ENCODE results near the gene SS18. TPM values are rescaled to one million over a fixed set of nuclear protein-coding genes. Genes with fewer than 3 reads are reported as not detected.
A peak's percentile ranks its signal among the peaks of the same experiment; 100 is the strongest.

Gene SS18
- total RNA-seq, 4 donors from 2014 or later = 125 to 188 (median 151) TPM

DNA sequence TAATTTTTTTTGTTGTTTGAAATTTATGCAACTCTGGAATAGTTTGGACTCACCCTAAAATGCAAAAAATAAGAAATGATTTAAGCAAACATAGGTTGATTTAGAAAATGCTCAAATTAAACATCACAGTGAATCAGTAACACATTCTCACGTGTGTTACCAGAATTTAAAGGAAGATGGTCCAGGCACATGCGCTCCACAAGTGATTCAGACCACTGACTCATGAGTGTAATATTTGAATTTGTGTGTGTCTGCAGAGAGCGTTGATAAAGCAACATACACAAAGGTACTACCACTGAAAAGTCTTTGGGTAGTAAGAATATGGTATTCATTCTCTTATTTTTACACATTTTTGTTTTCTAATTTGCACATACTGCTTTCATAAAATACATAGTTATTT is 7.9 kb downstream of the SS18 start:
- no peaks in the 10 kb centered on the region for H3K4me1 ChIP-seq
- 92 to 98% methylated on average over 3 of the region's 3 CpGs for WGBS, 2 donors
- no peak for DNase-seq
- TF ChIP-seq, protein P1, sequence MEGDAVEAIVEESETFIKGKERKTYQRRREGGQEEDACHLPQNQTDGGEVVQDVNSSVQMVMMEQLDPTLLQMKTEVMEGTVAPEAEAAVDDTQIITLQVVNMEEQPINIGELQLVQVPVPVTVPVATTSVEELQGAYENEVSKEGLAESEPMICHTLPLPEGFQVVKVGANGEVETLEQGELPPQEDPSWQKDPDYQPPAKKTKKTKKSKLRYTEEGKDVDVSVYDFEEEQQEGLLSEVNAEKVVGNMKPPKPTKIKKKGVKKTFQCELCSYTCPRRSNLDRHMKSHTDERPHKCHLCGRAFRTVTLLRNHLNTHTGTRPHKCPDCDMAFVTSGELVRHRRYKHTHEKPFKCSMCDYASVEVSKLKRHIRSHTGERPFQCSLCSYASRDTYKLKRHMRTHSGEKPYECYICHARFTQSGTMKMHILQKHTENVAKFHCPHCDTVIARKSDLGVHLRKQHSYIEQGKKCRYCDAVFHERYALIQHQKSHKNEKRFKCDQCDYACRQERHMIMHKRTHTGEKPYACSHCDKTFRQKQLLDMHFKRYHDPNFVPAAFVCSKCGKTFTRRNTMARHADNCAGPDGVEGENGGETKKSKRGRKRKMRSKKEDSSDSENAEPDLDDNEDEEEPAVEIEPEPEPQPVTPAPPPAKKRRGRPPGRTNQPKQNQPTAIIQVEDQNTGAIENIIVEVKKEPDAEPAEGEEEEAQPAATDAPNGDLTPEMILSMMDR (IDR thresholded peaks at IDR 0.05) = no peak
- TF ChIP-seq POLR2A (IDR thresholded peaks at IDR 0.05) = no peak
- H3K36me3 ChIP-seq = peaks cover 6 to 14% of the 10 kb centered on the region in 2 donors
- no peaks in the 10 kb centered on the region for H3K9me3 ChIP-seq
- H3K27ac ChIP-seq = no peak overlapping the region
- H3K4me3 ChIP-seq (replicated peaks in 1 of 3) = no peak overlapping the region
- intact Hi-C loops (cut with DNase I) = no loop called here
- H3K27me3 ChIP-seq = no peaks in the 10 kb centered on the region

DNA sequence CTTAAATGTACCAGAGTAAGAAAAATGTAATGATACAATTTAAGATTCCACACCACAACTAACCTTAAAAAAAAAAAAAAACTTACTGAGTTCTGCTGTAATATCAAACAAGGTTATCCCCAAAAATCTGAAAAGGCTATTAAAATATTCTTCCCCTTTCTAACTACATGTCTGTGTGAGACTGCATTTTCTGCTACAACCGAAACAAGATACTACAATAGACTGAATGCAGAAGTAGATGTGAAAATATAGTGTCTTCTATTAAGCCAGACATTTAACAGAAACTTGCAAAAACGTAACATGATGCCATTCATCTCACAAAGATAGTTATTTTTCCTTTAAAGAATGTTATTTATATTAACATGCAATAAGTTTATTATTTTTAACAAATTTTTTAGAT is 16.2 kb downstream of the SS18 start:
- H3K36me3 ChIP-seq = peaks cover 18 to 22% of the 10 kb centered on the region in 2 donors
- H3K4me3 ChIP-seq (replicated peaks in 1 of 3) = no peak overlapping the region
- H3K4me1 ChIP-seq = peaks cover 10 to 12% of the 10 kb centered on the region in 2 donors
- H3K9me3 ChIP-seq = no peaks in the 10 kb centered on the region
- TF ChIP-seq, protein P1 (IDR thresholded peaks at IDR 0.05) = no peak
- TF ChIP-seq POLR2A (IDR thresholded peaks at IDR 0.05) = no peak
- intact Hi-C loops (cut with DNase I) = no loop called here
- H3K27ac ChIP-seq = peak overlapping the region in 1 of 3 donors; percentile 9
- no peaks in the 10 kb centered on the region for H3K27me3 ChIP-seq
- DNase-seq = no peak
- 93% methylated on average over 2 of the region's 2 CpGs for WGBS, 2 donors

DNA sequence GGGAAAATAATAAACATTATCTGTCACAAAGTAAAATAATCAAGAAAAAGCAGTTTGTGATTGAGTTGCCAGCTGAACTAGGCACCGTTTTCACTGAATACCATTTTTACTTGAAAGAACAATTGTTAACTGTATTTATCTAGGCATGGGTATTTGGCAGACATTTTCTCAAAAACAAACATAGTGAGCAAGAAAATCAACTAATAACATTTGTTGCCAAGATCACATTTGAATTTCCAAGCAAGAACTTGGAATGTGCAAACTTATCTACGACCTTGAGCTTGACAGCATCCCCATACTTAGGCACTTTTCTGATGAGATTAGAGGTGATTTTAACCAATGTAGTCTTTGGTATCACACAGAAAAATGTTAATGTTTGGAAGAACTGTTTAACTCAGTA is 16.7 kb downstream of the SS18 start:
- Histone ChIP-seq H3K27ac (peak overlapping the region in 1 of 3 donors; percentile 17), H3K4me1 (peaks cover 10 to 12% of the 10 kb centered on the region in 2 donors), H3K4me3 (replicated peaks in 1 of 3) (no peak overlapping the region), H3K9me3 (no peaks in the 10 kb centered on the region), H3K27me3 (no peaks in the 10 kb centered on the region), H3K36me3 (peaks cover 18 to 22% of the 10 kb centered on the region in 2 donors)
- no peak for DNase-seq
- 26 to 29% methylated on average over 2 of the region's 2 CpGs for WGBS, 2 donors
- intact Hi-C loops (cut with DNase I) = no loop called here
- TF ChIP-seq POLR2A (IDR thresholded peaks at IDR 0.05) = no peak

DNA sequence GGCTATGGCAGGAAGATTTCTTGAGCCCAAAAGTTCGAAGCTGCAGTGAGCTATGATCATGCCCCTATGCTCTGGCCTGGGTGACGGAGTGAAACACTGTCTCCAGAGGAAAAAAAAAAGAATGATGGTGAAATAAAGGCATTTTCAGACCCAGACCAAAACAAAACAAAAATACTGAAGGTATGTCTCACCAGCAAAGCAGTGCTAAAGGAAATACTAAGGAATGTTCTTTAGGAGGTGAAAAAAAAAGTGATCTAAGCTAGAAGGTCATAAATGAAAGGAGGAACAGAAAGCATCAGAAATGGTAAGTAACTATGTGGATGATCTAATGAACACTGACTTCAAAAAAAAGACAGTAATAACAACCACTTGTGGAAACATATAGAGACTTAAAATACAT is 18.7 kb downstream of the SS18 start:
- intact Hi-C loops (cut with DNase I) = no loop called here
- H3K36me3 ChIP-seq = peaks cover 22 to 38% of the 10 kb centered on the region in 2 donors
- no peaks in the 10 kb centered on the region for H3K9me3 ChIP-seq
- H3K4me1 ChIP-seq = peaks cover 10 to 12% of the 10 kb centered on the region in 2 donors
- H3K27ac ChIP-seq = no peak overlapping the region
- no peak overlapping the region for H3K4me3 ChIP-seq (replicated peaks in 1 of 3)
- no peak for DNase-seq
- TF ChIP-seq POLR2A (IDR thresholded peaks at IDR 0.05) = no peak
- TF ChIP-seq, protein P1 (IDR thresholded peaks at IDR 0.05) = no peak
- H3K27me3 ChIP-seq = no peaks in the 10 kb centered on the region
- WGBS, 2 donors = 98 to 100% methylated on average over 2 of the region's 2 CpGs

DNA sequence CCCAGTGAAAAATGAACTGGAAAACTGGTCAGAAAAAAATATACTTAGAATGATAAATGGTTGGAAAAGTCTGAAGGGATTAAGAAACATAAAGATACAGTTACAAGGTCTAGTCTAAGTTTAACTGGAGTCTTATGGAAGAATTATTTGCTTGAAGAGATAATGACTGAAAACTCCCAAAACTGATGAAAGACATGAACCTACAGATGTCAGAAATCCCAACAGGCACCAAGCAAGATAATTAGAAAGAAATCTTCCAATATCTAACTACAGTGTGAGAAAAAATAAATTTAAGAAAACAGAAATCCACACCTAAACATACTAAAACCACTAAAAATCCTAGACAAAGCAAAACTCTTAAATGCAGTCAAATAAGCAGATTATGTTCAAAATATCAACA is 19.4 kb downstream of the SS18 start:
- no peak for DNase-seq
- no peak overlapping the region for H3K27ac ChIP-seq
- intact Hi-C loops (cut with DNase I) = no loop called here
- no peaks in the 10 kb centered on the region for H3K27me3 ChIP-seq
- peaks cover 22 to 38% of the 10 kb centered on the region in 2 donors for H3K36me3 ChIP-seq
- no peak overlapping the region for H3K4me3 ChIP-seq (replicated peaks in 1 of 3)
- TF ChIP-seq, protein P1 (IDR thresholded peaks at IDR 0.05) = no peak
- TF ChIP-seq POLR2A (IDR thresholded peaks at IDR 0.05) = no peak
- peaks cover 10 to 12% of the 10 kb centered on the region in 2 donors for H3K4me1 ChIP-seq
- no peaks in the 10 kb centered on the region for H3K9me3 ChIP-seq

DNA sequence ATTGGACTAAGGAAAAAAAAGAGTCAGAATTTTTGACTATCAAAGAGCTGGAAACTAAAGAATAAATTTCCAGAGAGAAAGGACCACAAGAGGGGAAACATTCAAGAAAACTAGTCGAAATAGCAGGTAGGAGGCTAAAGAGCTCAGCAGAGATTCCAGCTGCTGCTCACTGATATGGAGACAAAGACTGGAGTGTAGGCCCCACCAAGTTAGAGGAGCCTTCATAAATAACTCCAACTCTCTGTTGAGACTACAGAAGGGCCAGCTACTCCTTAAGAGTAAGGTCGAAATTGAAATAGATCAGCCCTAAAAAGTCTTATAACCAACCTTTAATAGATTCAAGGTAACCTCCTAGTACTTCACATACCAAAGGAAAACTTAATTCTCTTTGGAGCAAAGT is 31.1 kb downstream of the SS18 start:
- intact Hi-C loops (cut with DNase I) = no loop called here
- no peaks in the 10 kb centered on the region for H3K4me1 ChIP-seq
- WGBS, 2 donors = 86 to 89% methylated on average over 2 of the region's 2 CpGs
- no peak overlapping the region for H3K4me3 ChIP-seq (replicated peaks in 1 of 3)
- no peaks in the 10 kb centered on the region for H3K9me3 ChIP-seq
- H3K27ac ChIP-seq = no peak overlapping the region
- TF ChIP-seq POLR2A (IDR thresholded peaks at IDR 0.05) = no peak
- no peak for DNase-seq
- H3K36me3 ChIP-seq = peaks cover 6 to 31% of the 10 kb centered on the region in 2 donors
- H3K27me3 ChIP-seq = no peaks in the 10 kb centered on the region
